GM15510 (cell line): Measurements from ENCODE around the gene PSRC1.

Source experiments
- POLR2A ChIP-seq: IDR thresholded peaks from 3 replicates; pipeline ENCODE4 v1.6.1; 2011; ENCODE audit warnings: borderline replicate concordance; ENCODE audit not compliant: insufficient read length; ENCODE audit errors: extremely low read depth

Gene PSRC1

GRCh38 chr1:109301874-109302273 is 18.9 kb upstream of the PSRC1 start:
- TF ChIP-seq POLR2A, result no peak

- no peak for TF ChIP-seq POLR2A
Measured at GRCh38 chr1:109300650-109301151, 17.8 kb upstream of the PSRC1 start.

DNA sequence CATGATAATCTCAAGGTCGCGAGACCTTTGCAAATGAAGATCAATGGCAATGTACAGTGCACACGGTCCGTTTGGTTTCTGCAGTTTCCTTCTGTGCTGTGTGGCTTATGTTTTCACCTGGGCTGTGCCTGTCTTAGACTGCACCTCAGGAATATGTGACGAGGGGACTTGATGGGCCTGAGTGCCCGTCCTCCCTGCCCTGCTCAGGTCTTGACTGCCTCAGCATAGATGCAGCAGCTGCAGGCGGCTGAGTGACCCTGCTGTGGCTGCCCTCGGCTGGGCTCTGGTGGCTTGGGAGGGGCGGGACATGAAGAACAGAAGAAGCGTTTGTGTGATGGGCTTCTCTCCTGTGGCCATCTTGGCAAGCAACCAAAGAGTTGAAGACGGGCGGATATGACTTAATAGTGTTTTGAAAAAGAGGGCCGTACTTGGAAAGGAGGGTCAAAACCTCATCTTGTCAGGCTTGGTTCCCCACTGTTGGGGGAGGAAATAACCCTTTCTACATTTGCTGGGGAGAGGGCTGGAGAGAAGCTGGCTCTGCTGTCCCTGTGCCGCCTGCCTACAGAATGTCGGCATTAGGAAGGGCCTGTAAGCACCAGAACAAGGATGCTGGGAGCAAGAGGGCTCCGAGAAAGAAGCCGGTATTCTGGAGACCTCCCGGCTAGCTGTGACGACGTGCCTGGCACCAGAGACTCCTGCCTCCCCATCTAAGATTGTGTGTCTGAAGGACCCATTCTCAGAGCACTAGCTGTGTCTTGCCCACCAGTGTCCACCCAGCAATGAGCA is 16.8 kb upstream of the PSRC1 start:
- TF ChIP-seq POLR2A, result no peak

DNA sequence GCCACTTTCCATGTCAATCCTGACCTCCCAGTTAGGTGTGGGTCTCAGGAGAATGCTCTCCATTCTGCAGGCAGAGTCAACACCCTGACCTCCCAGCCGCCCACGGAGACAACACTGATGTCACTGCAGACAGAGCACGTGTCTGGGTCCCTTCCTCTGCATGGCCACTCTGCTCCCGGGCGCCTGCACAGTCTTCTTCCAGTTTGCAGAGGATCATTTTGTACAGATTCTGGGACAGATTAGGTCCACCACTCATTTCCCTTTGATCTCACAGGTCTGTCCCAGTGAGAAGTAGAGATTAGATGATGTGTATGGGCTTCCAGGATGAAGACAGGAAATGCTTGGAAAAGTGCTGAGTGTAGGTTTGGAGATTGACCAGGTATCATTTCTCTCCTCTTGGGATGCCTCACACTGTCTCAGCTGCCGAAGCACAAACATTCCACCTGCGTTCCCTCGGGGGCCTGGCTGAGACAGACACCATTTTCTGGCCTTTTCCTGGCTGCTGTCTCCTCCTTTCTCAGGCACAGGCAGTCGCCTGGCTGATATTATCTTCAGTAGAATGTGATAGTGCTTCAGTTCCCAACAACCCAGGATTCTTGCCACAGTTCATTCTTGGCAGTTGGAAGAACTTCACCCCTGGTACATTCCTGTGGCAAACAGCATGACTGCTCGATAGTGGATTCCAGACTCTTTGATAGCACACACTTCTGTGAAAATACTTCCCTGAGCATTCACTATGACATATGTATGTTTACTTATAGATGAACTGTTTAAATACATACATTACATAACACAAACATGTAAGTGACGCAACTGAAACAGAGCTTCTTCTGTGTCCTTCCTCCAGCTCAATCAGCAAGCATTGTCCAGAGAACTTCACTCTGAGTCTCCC is 16.0 kb upstream of the PSRC1 start:
- no peak for TF ChIP-seq POLR2A

DNA sequence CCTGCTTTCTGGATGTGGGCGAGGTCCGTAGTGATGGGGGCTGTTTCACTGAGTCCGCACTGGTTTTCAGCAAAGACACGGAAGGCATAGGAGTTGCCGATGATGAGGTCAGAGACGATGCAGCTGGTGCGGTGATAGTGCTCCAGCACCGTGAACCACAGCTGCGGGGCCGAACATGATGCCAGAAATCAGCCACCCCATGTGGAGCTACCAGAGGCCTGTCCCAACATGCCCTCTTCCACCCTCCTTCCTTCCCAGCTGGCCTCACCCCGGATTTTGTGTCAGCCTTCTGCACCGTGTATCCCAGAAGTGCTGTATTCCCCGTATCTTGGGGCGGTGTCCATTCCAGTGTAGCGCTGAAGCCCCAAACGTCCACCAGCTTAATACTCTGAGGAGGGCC is 13.8 kb upstream of the PSRC1 start:
- TF ChIP-seq POLR2A, result no peak

- no peak for TF ChIP-seq POLR2A
Measured at GRCh38 chr1:109295712-109296415, 12.9 kb upstream of the PSRC1 start.

DNA sequence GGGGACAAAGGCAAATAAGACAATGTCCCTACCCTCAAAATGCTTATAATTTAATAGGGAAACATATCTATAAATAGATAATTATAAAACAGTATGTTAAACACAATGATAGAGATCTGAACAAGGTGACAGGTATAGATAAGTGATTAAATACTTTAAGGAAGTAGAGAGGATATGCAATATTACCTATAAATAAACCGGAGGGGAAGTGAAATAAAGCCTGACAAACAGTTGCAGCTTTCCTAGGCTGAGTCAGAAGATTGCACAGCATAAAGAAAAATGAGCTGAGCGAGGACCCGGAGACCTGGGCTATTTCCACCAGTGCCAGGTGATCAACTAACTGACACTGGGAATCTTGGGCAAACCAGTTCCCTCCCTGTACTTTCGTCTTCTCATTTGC is 11.5 kb upstream of the PSRC1 start:
- TF ChIP-seq POLR2A, result no peak

DNA sequence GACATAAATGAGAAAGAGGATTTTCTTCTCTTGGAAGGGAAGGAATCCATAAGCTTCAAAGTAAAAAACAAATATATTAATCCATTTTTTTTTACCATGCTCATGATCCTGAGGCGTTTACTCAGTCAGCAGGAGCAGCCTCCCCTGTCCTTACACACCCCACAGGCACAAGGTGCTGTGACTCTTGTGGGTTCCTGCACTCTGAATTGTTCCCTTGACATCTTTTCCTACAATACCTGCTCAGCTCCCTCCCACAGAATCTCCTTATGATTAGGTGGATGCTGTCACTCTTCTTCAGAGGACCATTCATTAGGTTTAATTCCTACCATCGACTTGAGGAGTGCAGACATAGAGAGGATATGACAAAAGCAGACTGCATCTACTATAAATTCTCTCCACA is 10.1 kb upstream of the PSRC1 start:
- no peak for TF ChIP-seq POLR2A

GRCh38 chr1:109292364-109292763 is 9.4 kb upstream of the PSRC1 start:
- no peak for TF ChIP-seq POLR2A

DNA sequence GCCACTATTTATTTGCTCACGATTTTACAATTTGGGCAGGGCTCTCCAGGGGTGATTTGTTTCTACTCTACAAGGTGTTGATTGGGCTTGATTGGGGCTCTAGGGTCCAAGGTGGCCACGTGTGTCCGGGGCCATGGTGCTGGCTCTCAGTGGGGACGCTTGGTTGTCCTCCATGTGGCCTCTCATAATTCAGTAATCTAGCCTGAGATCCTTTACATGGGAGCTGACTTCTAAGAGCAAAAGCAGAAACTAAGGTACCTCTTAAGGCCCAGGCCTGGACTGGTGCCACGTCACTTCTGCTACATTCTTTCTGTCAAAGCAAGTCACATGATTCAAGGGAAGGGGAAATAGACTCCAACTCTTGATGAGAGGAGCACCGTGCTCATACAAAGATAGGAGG is 8.1 kb upstream of the PSRC1 start:
- no peak for TF ChIP-seq POLR2A

- no peak for TF ChIP-seq POLR2A
Measured at GRCh38 chr1:109290137-109290536, 7.2 kb upstream of the PSRC1 start.

GRCh38 chr1:109283748-109284600 is 1.0 kb upstream of the PSRC1 start:
- TF ChIP-seq POLR2A, result no peak

GRCh38 chr1:109282497-109282951 is 421 bp downstream of the PSRC1 start:
- TF ChIP-seq POLR2A, result no peak

GRCh38 chr1:109281680-109282496 is 1.1 kb downstream of the PSRC1 start:
- no peak for TF ChIP-seq POLR2A

DNA sequence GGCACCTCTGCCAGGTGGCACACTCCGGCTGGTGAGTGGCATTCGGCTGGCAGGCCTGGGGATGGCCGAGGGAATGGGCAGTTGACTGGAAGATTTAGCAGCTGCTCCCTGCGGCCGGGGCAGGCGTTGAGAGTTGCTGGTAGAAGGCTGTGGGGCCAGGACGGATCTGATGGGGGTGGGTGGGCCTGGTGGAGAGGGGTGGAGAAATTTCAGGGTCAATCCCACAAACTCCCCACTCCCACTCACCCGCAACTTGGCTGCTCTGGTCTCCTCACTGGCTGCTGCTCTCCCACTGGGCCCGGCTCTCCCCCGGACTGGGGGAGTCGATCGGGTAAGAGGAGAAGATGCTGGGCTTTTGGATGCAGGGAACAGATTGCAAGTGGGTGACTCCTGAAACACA is 2.1 kb downstream of the PSRC1 start:
- TF ChIP-seq POLR2A, result no peak
